PFSK-1 (cell line): ENCODE measurements around the gene IGSF9B.

Experiments used
- POLR2AphosphoS5 ChIP-seq: IDR thresholded peaks from 2 replicates; pipeline ENCODE4 v1.6.1; 2012; ENCODE audit warnings: low read depth, mild to moderate bottlenecking, control low read depth, low read length, moderate library complexity
- TAF1 ChIP-seq: IDR thresholded peaks from 2 replicates; pipeline ENCODE4 v1.6.1; 2012; ENCODE audit warnings: low read length, control low read depth, borderline replicate concordance; ENCODE audit not compliant: insufficient read depth

DNA sequence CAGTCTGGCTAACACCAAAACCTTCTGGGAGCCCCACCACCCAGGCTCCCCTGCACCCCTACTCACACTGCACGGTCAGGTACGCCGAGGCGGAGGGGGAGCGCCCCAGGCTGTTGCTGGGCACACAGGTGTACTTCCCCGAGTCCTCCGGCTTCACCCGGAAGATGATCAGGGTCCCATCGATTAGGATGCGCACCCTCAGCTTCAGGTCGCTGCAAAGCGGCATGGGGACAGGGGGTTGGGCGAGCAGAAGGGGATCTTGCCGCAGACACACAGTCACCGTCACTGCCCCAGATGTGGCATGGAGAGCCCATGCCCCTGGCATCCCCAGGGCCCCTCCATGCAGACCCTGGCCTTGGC is 21.2 kb downstream of the IGSF9B start:
- TF ChIP-seq POLR2AphosphoS5: no peak
- no peak for TF ChIP-seq TAF1
